ENCODE data around the gene APP.
A peak's percentile ranks its signal among the peaks of the same experiment; 100 is the strongest.

Gene APP

DNA sequence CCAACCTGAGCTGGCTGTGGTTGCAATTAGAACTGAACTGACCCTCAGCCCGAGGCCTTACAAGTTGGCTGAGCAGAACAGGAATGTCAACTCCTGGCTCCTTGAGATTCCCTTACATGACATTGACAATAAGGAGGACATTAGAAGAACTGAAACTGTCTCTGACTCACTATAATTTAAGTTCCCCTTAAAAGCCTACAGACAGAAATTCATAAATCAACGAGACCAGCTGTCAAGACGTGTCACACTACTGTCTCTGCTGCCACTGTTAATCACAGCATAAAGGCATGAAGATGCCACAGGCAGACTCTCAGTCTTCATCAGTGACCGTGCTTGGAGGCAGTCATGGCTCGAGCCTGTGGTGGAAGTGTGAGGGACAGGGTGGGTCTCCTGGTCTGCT lies 267.0 kb downstream of the APP start:
- no peak for DNase-seq (ENCODE audit: low read depth)
- H3K4me3 ChIP-seq (ENCODE audit: low read depth, low read length), result no peak overlapping the region
- TF ChIP-seq, protein P1, sequence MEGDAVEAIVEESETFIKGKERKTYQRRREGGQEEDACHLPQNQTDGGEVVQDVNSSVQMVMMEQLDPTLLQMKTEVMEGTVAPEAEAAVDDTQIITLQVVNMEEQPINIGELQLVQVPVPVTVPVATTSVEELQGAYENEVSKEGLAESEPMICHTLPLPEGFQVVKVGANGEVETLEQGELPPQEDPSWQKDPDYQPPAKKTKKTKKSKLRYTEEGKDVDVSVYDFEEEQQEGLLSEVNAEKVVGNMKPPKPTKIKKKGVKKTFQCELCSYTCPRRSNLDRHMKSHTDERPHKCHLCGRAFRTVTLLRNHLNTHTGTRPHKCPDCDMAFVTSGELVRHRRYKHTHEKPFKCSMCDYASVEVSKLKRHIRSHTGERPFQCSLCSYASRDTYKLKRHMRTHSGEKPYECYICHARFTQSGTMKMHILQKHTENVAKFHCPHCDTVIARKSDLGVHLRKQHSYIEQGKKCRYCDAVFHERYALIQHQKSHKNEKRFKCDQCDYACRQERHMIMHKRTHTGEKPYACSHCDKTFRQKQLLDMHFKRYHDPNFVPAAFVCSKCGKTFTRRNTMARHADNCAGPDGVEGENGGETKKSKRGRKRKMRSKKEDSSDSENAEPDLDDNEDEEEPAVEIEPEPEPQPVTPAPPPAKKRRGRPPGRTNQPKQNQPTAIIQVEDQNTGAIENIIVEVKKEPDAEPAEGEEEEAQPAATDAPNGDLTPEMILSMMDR (IDR thresholded peaks at IDR 0.05; ENCODE audit: control insufficient read depth, extremely low read depth, insufficient read depth), result no peak

DNA sequence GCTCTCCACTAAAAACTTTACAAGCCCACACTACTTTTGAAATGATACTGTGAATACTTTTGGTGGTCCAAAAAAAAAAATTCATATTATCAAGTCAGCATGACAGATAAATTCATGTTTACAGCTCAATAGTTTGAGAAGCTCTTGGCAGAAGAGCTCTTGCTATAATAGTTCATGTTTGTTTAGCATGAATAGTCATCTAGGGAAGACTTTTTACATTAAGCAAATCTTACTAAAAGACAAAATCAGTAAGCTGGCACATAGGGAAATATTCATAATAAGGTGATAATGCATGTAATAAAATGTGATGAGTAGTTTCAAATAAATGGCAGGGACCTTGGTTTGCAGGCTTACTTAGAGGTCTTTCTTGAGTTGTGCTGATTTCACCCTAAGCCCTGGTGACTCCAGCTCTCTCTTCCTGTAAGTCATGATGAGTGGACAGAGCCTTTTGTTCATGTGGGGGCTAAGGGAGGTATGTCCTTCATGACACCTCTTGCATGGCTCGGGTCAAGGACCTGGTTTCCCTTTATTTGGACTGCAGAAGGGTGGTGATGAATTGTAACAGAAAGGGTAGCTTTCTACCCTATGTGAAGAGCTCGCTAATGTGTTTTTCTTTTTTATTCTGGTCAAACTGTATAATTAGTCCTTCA lies 269.1 kb downstream of the APP start:
- no peak overlapping the region for H3K4me3 ChIP-seq (ENCODE audit: low read depth, low read length)
- TF ChIP-seq, protein P1 (IDR thresholded peaks at IDR 0.05; ENCODE audit: control insufficient read depth, extremely low read depth, insufficient read depth), result no peak
- DNase-seq (ENCODE audit: low read depth), result no peak

DNA sequence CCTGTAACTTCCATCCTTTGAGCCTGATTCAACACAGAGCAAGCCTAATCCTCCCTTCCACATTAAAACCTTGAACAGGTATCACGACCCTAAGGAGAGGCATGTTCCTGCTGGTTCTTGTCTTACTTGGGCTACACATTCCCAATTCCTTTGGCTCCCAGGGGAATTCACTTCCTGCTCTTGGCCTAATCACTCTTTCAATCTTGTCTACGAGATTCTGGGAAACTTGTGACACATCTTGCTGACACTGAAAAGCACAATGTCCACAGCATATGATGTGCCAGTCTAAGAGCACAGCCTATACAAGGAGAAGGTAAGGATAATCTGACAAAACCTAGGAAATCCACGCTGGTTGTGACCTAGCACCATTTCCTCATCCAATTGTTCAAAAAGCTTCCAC lies 271.9 kb downstream of the APP start:
- DNase-seq (ENCODE audit: low read depth), result no peak
- TF ChIP-seq, protein P1 (IDR thresholded peaks at IDR 0.05; ENCODE audit: control insufficient read depth, extremely low read depth, insufficient read depth), result no peak
- H3K4me3 ChIP-seq (ENCODE audit: low read depth, low read length), result no peak overlapping the region

DNA sequence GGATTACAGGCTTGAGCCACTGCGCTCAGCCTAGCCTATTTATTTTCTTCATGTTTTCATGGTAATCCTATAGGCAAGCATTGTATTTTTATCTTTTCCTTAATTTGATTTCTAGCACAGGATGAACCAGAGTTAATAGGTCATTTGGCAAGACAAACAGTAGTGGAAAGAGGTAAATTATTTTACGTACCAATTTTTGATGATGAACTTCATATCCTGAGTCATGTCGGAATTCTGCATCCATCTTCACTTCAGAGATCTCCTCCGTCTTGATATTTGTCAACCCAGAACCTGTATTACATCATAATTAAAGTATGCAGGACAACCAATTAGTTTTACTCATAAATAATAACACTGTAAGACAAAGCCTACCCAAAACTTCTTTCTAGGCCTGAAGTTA lies 273.2 kb downstream of the APP start:
- DNase-seq (ENCODE audit: low read depth), result no peak
- no peak overlapping the region for H3K4me3 ChIP-seq (ENCODE audit: low read depth, low read length)
- TF ChIP-seq, protein P1 (IDR thresholded peaks at IDR 0.05; ENCODE audit: control insufficient read depth, extremely low read depth, insufficient read depth), result no peak

DNA sequence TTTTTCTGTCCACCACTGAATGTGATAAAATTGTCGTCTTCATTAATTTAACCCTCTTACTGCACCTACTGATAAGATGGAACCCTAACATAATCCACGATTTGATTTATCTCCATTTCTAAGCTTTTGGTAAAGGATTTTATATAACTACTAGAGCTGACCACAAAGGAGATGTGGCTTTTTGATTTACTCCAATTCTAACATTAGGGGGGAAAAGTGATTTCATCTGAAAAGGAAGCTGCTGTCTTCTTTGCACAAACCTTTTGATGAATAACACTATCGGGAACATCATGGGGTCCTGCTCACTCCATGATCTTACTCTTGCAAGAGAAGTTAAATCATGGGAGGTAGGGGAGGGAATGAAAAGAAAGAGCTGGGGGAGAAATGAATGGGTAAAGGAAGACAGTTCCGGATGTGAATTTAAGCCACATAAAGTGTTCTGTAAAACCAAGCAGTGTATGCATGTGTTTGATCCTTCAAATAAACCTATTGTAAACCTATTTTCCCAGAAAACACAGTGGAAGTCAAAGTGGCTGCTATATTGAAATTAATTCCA lies 274.0 kb downstream of the APP start:
- TF ChIP-seq, protein P1 (IDR thresholded peaks at IDR 0.05; ENCODE audit: control insufficient read depth, extremely low read depth, insufficient read depth), result no peak
- no peak for DNase-seq (ENCODE audit: low read depth)
- H3K4me3 ChIP-seq (ENCODE audit: low read depth, low read length), result no peak overlapping the region

DNA sequence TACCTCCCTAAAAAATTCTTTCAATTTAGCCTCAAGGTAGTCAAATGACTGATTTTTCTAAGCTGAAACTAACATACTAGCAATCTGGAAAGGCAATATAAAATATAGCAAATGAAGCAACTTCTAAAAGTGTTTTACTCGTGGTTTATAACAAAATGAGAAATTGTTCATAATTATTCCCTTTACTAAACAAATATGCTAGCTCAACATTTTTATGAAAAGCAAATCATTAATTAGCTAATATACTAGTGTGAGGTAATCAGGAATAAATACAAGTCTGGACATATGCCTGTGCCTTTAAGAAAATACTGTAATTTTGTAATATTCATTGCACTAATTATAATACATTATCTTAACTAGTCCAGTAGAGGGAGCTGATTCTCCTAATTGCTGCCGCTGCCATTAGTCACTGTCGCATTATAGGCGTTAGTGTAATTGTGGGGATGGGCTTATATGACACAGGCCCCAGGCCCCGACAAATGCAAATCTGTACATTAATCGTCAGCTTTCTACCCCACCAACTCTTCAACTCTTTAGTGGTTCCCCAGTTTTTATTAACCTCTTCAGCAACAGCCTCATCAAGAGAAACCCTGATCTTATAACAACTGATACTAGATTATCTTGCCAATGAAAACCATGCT lies 274.9 kb downstream of the APP start:
- no peak overlapping the region for H3K4me3 ChIP-seq (ENCODE audit: low read depth, low read length)
- no peak for DNase-seq (ENCODE audit: low read depth)

More for the DNA sequence above, 274.9 kb downstream of the APP start:
- TF ChIP-seq, protein P1 (IDR thresholded peaks at IDR 0.05; ENCODE audit: control insufficient read depth, extremely low read depth, insufficient read depth), result peak; percentile 49
